HG03280 (cell line): ENCODE measurements around the gene TMED7.

Experiments
- ATAC-seq: cut with Tn5 transposase; IDR thresholded peaks from one replicate; pipeline ENCODE4 v1.9.1; 2021; ENCODE audit warnings: mild to moderate bottlenecking, moderate library complexity; ENCODE audit not compliant: unreplicated experiment

Gene TMED7

GRCh38 chr5:115584501-115584900 is 41.3 kb downstream of the TMED7 start:
- ATAC-seq: no peak

DNA sequence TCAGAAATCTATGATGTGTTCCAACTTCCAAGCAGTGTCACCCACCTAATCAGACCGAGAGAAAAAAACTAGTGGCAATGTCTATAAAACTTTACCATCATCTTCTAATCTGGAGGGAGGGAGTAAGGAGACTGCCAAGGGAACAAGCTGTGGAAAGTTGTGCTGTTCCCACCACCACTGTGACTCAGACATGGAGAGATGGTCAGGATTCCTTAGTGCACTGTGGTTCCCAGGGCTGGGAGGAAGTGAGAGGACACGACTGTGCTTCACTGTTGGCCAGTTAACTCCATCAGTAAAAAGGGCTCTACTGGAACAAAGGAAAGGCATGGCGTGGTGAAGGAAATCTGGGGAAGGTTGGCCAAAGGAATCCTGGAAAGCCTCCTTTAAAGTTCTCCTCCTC is 42.4 kb downstream of the TMED7 start:
- ATAC-seq: no peak

DNA sequence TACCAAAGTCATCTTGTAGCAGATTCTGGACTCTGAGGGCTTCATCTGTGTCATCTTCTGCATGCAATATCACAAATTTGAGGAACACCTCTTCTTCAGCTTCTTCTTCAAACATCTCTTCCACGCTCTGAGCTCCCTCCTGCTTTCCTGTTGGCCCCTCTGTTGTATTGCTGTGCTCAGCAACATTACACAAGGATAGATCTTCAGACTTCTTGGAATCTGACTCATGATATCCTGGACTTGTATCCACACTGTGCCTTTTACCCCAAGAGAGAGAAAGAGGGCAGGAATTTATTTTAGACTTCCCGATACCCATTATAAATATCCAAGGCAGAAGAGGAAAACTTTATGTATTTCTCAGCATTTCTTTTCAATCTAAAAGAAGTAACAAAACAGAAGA is 44.9 kb downstream of the TMED7 start:
- no peak for ATAC-seq

DNA sequence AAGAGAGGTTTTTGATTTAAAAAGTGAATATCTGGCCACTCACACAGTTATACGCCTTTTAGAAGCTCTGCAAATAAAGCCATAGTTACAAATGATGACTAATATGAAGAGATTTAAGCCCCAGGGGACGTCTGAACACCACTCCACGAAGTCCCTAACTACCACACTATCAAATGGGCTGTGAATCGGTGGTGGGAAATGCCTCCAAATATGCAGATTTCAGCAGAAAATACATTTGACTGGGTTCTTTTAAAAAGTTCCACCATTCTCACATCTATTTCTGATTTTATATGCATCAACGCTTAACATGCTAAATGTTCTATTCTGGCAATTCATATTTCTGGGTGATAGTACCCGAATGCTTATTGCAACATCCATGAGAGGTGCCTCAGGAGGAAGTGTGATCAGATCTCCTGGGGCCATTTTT is 46.1 kb downstream of the TMED7 start:
- peak; percentile 38 for ATAC-seq

DNA sequence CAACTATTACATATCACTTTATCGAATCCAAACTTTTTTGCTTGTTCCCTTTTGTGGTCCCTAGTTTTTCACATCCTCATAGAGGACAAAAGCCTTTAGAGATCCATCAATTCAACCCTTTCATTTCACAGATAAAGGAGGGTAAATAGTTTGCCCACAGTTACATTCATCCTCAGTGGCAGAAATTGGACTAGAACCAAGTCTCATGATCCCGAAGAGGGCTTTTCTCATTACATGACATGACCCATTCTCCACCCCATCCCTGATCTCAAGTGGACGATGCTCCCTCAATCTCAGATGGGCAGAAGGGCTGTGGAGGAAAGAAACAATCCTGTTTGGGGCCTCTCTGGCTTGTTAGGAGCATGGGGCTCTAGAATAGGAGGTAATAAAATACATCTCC is 46.6 kb downstream of the TMED7 start:
- ATAC-seq: no peak

GRCh38 chr5:115578657-115579056 is 47.2 kb downstream of the TMED7 start:
- ATAC-seq: peak; percentile 58

- no peak for ATAC-seq
Measured at GRCh38 chr5:115577741-115578140, 48.1 kb downstream of the TMED7 start.

DNA sequence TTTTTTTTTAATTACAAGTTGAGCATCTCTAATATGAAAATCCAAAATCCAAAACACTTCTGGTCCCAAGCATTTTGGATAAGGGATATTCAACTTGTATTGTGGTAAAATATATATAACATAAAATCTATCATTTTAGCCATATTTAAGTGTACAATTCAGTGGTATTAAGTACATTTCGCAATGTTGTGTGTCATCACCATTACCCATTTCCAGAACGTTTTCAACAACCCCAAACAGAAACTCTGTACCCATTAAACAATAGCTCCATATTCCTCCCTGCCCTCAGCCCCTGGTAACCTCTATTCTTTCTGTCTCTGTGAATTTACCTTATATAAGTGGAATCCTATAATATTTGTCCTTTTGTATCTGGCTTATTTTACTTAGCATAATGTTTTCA is 48.5 kb downstream of the TMED7 start:
- ATAC-seq: no peak

DNA sequence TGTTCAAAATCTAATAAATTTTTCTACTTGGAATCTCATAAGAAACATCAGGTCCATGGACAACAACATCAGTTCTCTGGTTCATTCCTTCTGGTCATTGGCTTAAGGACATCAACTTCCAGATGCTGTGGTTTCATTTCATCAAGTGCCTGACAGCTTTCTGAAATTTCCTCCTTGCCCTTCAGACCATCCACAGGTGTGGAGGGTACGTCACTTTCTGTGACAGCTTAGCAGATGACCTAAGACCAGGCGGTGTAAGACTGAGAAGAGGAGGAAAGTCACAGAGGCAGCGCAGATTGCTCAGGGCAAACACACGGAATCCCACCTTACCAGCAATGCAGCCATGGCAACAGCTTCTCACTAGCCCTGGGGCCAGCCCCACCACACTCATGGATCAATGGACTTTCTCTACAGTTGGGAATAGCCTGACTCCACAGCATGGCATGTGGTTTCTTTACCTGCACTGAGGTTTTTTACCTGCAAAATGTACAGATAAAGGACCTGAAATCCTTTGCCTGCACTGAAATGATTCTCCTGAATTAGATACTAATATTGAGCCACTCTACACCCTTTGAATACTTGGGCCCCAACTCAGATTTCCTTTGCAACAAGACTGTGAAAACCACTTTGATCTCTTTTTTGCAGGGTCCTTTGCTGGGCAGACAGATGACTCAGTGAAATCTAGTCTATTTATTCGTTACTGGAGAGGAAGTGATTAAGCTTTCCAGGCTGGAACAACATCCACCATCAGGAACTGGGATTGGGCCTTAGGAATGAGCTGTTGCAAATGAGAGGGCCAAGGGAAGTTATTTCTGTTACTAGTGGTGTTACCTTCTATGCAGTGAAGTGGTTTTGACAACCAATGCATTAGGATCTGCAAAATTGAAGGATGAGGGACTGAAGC is 50.4 kb downstream of the TMED7 start:
- peak; percentile 56 for ATAC-seq

DNA sequence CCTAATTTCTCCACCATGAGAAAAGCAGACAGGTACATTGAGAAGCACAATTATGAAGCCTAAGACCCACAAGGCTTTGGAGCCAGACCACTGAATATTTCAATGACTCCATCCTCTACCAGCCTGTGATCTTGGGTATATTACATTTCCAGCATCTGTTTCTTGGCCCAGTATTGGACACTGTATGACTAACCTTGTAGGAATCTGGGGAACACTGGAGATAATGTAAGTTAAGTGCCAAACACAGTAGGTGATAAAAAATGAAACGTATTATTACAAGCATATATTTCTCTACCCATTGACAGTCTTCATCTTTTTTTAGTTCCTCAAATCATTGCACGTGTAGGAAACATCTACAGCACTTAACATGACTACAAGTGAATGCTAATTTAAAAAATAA is 52.7 kb downstream of the TMED7 start:
- no peak for ATAC-seq

- ATAC-seq: no peak
Measured at GRCh38 chr5:115571441-115571878, 54.4 kb downstream of the TMED7 start.

DNA sequence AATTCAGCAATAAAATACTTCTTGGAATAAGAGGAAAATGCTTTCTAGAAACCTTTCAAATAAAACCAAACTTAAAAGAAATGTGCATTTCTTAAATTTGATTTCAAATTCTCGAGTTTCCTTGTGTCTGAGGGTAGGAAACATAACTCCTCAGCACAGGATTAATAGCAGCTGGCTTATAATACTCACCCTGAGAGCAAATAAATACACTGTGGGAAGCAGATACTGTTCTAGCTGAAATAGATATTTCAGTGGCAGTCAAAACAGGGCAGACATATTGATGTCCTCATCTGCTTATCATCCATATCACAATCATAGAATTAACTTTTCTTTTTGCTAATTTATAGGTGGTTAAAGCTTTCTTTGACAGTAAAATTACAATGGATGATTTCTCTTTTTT is 57.2 kb downstream of the TMED7 start:
- no peak for ATAC-seq

- no peak for ATAC-seq
Measured at GRCh38 chr5:115565233-115565632, 60.6 kb downstream of the TMED7 start.
